ENCODE results near the gene RFPL2. TPM values are rescaled to one million over a fixed set of nuclear protein-coding genes. Genes with fewer than 3 reads are reported as not detected.

RFPL2 gene
- total RNA-seq, 1 experiment from 2014 or later = not detected

- Mint-ChIP-seq H3K4me3 (ENCODE audit: unreplicated experiment) (no peak overlapping the region), H3K27me3 (ENCODE audit: insufficient read depth, unreplicated experiment) (peaks cover 39% of the 10 kb centered on the region), H3K9me3 (ENCODE audit: unreplicated experiment) (no peaks in the 10 kb centered on the region), H3K27ac (ENCODE audit: low read depth, unreplicated experiment) (no peak overlapping the region), H3K4me1 (ENCODE audit: insufficient read depth, unreplicated experiment) (no peaks in the 10 kb centered on the region), H3K36me3 (ENCODE audit: insufficient read depth, unreplicated experiment) (no peaks in the 10 kb centered on the region)
- ChIA-PET CTCF (no interaction called here), POLR2A (no interaction called here)
- TF ChIP-seq, protein P1, sequence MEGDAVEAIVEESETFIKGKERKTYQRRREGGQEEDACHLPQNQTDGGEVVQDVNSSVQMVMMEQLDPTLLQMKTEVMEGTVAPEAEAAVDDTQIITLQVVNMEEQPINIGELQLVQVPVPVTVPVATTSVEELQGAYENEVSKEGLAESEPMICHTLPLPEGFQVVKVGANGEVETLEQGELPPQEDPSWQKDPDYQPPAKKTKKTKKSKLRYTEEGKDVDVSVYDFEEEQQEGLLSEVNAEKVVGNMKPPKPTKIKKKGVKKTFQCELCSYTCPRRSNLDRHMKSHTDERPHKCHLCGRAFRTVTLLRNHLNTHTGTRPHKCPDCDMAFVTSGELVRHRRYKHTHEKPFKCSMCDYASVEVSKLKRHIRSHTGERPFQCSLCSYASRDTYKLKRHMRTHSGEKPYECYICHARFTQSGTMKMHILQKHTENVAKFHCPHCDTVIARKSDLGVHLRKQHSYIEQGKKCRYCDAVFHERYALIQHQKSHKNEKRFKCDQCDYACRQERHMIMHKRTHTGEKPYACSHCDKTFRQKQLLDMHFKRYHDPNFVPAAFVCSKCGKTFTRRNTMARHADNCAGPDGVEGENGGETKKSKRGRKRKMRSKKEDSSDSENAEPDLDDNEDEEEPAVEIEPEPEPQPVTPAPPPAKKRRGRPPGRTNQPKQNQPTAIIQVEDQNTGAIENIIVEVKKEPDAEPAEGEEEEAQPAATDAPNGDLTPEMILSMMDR (IDR thresholded peaks at IDR 0.05; ENCODE audit: unreplicated experiment) = no peak
- no TSS peak for BruUV-seq (replicated peaks)
- DNase-seq (ENCODE audit: unreplicated experiment) = no peak
- intact Hi-C loops (cut with micrococcal nuclease) = no loop called here
Measured at GRCh38 chr22:32245042-32245441, 40.2 kb upstream of the RFPL2 start.

GRCh38 chr22:32244547-32244946 is 39.7 kb upstream of the RFPL2 start:
- no TSS peak for BruUV-seq (replicated peaks)
- intact Hi-C loops (cut with micrococcal nuclease) = no loop called here
- Mint-ChIP-seq H3K27ac (ENCODE audit: low read depth, unreplicated experiment) (no peak overlapping the region), H3K4me3 (ENCODE audit: unreplicated experiment) (no peak overlapping the region), H3K27me3 (ENCODE audit: insufficient read depth, unreplicated experiment) (peaks cover 34% of the 10 kb centered on the region), H3K9me3 (ENCODE audit: unreplicated experiment) (no peaks in the 10 kb centered on the region), H3K4me1 (ENCODE audit: insufficient read depth, unreplicated experiment) (no peaks in the 10 kb centered on the region), H3K36me3 (ENCODE audit: insufficient read depth, unreplicated experiment) (no peaks in the 10 kb centered on the region)
- CTCF ChIA-PET = no interaction called here
- POLR2A ChIA-PET = interaction anchor here (0.6 kb wide), 1 partner anchor 144 kb away, joined by 3 read pairs; no protein-coding TSS in a partner anchor
- no peak for DNase-seq (ENCODE audit: unreplicated experiment)
- TF ChIP-seq, protein P1 (IDR thresholded peaks at IDR 0.05; ENCODE audit: unreplicated experiment) = no peak

- TF ChIP-seq, protein P1 (IDR thresholded peaks at IDR 0.05; ENCODE audit: unreplicated experiment) = no peak
- H3K9me3 Mint-ChIP-seq (ENCODE audit: unreplicated experiment) = no peaks in the 10 kb centered on the region
- H3K4me3 Mint-ChIP-seq (ENCODE audit: unreplicated experiment) = no peak overlapping the region
- no peak for DNase-seq (ENCODE audit: unreplicated experiment)
- CTCF ChIA-PET = interaction anchor here (0.9 kb wide), 1 partner anchor 148 kb away, joined by 5 read pairs; no protein-coding TSS in a partner anchor
- H3K27ac Mint-ChIP-seq (ENCODE audit: low read depth, unreplicated experiment) = no peak overlapping the region
- H3K27me3 Mint-ChIP-seq (ENCODE audit: insufficient read depth, unreplicated experiment) = peaks cover 33% of the 10 kb centered on the region
- no peaks in the 10 kb centered on the region for H3K36me3 Mint-ChIP-seq (ENCODE audit: insufficient read depth, unreplicated experiment)
- H3K4me1 Mint-ChIP-seq (ENCODE audit: insufficient read depth, unreplicated experiment) = no peaks in the 10 kb centered on the region
- intact Hi-C loops (cut with micrococcal nuclease) = no loop called here
- no TSS peak for BruUV-seq (replicated peaks)
- POLR2A ChIA-PET = interaction anchor here (0.6 kb wide), 1 partner anchor 101 kb away, joined by 3 read pairs; no protein-coding TSS in a partner anchor
Measured at GRCh38 chr22:32240461-32240860, 35.6 kb upstream of the RFPL2 start.

DNA sequence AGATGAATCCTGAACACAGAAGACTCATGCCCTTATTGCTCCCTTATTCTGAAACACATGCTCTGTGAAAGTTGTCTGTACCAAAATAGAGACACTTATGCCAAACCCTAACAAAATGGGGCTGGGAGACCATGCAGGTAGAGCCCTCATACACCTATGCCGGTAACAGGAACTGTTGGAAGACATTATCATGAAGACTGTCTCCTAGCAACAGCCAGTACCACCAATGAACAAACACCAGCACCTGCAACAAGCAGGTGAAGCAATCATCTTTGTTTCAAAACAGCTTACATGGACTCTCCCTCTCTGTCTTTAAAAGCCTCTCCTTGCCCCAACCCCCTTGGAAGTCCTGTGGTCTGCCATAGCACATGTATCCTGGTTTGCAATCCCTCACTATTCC is 33.0 kb upstream of the RFPL2 start:
- Mint-ChIP-seq H3K36me3 (ENCODE audit: insufficient read depth, unreplicated experiment) (no peaks in the 10 kb centered on the region), H3K27ac (ENCODE audit: low read depth, unreplicated experiment) (no peak overlapping the region), H3K27me3 (ENCODE audit: insufficient read depth, unreplicated experiment) (peaks cover 51% of the 10 kb centered on the region), H3K9me3 (ENCODE audit: unreplicated experiment) (no peaks in the 10 kb centered on the region), H3K4me1 (ENCODE audit: insufficient read depth, unreplicated experiment) (no peaks in the 10 kb centered on the region), H3K4me3 (ENCODE audit: unreplicated experiment) (no peak overlapping the region)
- ChIA-PET CTCF (interaction anchor here (0.7 to 1.9 kb wide), 2 partner anchors 28 to 44 kb away, joined by 4 to 5 read pairs; no protein-coding TSS in a partner anchor), POLR2A (no interaction called here)
- DNase-seq (ENCODE audit: unreplicated experiment) = no peak
- intact Hi-C loops (cut with micrococcal nuclease) = no loop called here
- BruUV-seq (replicated peaks) = no TSS peak
- TF ChIP-seq, protein P1 (IDR thresholded peaks at IDR 0.05; ENCODE audit: unreplicated experiment) = no peak

Measured in MCF 10A (cell line).